HG03139 (cell line): Measurements from ENCODE around the gene VAV3.
"Not testable (repeated sequence)": the region's sequence is repeated elsewhere in the genome, so short reads cannot be mapped to it uniquely, and the experiment has no call there.

Experiments
- ATAC-seq: cut with Tn5 transposase; IDR thresholded peaks from one replicate; pipeline ENCODE4 v1.9.1; 2021; ENCODE audit not compliant: unreplicated experiment

Gene VAV3

DNA sequence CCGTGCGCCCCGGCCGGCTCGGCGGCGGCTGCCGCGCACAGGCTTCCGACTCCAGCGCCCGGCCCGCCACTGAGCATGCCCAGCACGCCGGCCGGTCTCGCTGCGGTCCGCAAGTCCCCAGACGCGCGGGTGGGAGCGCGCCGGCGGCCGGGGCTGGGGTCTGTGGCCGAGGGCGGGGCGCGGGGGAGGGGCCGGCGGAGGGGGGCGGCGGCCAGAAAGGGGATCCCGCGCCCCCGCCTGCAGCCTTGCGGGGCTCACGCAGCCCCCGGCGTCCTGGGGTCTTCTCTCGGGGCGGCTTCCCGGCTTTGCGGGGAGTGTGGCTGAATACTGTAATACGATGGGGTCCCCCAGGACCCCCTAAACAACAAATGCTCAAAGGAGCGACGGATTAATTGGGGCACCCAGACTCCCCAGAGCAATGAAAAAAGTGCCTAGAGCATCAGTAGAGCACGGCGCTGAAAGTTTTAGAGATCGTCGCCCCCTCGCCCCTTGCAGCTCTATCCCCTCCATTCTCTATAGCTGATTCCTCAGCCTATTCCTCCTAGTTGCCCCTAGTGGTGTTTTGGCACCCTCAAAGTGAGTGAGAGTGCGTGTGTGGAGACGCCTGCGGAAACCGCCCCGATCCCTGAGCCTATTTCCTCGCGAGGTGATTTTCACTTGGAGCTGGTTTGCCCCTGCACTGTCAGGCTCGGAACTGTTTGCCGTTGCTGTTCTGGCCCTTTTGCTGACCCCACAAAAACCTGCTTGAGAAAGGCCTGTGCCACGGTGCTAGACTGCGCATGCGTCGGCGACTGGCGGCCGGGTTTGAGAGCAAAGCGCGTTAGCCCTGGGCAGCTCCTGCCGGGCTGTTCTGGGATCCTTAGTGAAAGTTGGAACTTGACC, at the start of gene VAV3:
TSS of gene VAV3 (minus strand) at position 71 of the 882 bp plus-strand sequence. CDS start 311 bp downstream, outside the sequence.
- no peak for ATAC-seq

GRCh38 chr1:108012553-108012952, 47.6 kb upstream of the VAV3 start:
- no peak for ATAC-seq

DNA sequence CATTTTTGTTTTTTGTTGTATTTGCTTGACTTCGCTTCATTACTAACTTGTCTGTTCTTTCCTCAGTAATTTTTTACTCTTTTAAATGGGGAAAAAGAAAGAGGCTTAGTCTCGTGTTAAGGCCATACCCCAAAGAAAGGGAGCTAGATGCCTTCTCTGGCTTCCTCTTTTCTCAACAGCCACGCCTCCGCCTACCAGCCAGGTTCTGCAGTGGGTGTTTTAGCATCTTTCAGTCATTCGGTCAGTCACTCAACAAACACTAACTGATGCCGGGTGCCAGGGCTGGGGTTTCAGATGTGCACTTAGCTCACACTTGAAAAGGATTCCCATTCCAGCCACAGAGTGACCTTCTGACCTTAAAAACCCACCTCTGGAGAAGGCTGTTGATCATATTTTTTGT, 46.3 kb upstream of the VAV3 start:
- ATAC-seq: no peak

DNA sequence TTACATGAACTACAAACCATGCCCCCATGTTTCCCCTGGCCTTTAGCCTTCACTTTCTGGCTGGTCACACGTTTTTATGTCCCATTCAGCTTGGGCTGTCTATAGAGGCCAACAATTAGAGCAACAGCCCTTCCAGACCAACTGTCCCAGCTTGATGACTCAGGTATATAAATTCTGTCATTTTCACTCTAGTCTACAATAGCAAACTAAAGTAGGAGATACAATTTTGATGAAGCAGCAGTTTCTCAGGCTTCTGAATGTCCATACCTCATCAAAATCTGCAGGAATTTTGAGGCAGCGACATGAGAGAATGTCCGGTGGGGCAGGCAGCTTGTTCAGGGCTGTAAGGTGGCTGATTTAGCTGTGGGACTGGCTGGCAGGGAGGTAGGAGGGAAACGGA, 45.6 kb upstream of the VAV3 start:
- ATAC-seq: no peak

GRCh38 chr1:108009603-108010195, 44.7 kb upstream of the VAV3 start:
- ATAC-seq: no peak

GRCh38 chr1:108007531-108007930, 42.6 kb upstream of the VAV3 start:
- ATAC-seq: no peak

DNA sequence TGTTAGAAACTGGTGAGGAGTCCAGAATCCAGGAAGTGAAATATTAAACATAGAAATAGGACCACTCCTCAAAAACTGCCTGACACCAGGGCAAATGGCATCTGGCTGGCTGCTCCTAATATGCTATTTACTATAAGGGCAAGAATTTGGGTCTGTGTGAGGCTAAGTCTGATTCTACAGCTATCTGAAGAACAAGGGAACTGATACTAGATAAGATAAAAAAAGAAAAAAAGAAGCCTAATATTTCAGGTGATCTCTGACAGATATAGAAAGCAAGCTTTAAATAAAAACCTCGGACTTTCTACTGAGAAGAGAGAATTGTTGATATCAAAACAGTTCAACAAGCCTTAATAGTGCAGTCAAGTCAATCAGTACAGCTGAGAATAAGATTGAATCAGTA, 42.1 kb upstream of the VAV3 start:
- ATAC-seq: no peak

- ATAC-seq: not testable (repeated sequence)
These were observed 39.9 kb upstream of the VAV3 start for GRCh38 chr1:108004919-108005318.

DNA sequence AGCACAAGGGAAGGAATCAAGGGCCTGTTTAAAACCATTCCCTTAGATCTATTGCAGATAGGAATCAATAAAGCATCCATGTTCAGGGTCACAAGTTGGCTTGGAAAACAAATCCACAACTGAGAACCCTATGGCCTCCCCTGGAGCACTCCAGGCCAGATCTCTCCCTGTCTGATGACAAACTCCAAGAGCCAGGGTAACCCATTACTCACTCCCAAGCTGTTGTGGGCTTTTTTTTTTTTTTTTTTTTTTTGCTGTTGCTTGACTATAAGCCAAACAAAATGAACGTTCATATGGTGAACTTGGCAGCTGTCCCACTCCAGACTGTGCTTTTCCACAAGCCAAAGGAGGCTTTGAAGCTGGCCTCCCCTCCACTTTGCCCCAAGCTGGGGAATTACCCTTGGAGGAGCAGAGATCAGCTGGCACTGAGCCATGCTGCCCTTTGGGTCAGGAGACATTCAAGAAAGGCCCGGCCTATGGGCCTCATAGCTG, 35.7 kb upstream of the VAV3 start:
- no peak for ATAC-seq

DNA sequence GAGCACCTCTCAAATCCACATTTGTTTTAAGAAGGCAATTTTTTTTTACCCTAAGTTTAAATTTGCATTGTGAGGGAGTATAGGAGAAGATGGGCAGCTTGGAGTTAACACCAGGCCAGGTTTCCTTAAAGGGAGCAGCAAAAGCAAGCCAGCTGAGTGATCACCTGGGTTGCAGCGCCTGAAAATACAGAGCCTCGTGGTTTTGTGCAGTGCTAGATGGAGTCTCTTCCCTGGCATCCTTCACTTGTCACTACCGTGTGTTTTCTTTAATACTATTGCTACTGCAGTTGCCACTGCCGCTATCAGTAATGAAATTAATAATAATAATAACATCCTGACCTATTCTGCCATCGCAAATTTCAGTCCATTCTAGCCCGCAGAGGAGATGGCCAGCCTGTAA, 35.2 kb upstream of the VAV3 start:
- ATAC-seq: no peak

GRCh38 chr1:107997866-107998265, 32.9 kb upstream of the VAV3 start:
- no peak for ATAC-seq

GRCh38 chr1:107993920-107994319, 28.9 kb upstream of the VAV3 start:
- ATAC-seq: no peak

DNA sequence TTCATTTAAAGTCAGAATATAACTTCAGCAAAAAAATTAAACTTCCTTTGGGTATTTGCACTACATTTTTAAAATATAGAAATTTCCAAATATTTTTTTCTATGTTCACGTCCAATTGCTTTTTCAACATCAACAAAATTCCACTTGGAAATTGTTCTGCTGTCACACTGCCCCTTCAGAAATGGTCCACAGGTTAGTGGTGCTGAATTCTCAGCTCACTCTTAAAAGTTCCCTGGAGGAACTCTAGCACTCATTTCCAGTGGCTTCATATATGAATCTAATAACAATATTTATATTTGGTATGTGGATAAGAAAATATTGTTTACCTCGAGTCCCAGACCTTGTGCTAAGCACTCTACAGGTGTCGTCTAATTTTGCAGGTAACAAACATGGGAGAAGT, 27.4 kb upstream of the VAV3 start:
- ATAC-seq: no peak

GRCh38 chr1:107991371-107992066, 26.5 kb upstream of the VAV3 start:
- ATAC-seq: no peak

GRCh38 chr1:107990606-107991005, 25.6 kb upstream of the VAV3 start:
- no peak for ATAC-seq

GRCh38 chr1:107981277-107981676, 16.3 kb upstream of the VAV3 start:
- no peak for ATAC-seq

GRCh38 chr1:107979926-107980325, 14.9 kb upstream of the VAV3 start:
- ATAC-seq: no peak

- no peak for ATAC-seq
These were observed 14.1 kb upstream of the VAV3 start for GRCh38 chr1:107979088-107979487.

- no peak for ATAC-seq
These were observed 11.9 kb upstream of the VAV3 start for GRCh38 chr1:107976836-107977235.

DNA sequence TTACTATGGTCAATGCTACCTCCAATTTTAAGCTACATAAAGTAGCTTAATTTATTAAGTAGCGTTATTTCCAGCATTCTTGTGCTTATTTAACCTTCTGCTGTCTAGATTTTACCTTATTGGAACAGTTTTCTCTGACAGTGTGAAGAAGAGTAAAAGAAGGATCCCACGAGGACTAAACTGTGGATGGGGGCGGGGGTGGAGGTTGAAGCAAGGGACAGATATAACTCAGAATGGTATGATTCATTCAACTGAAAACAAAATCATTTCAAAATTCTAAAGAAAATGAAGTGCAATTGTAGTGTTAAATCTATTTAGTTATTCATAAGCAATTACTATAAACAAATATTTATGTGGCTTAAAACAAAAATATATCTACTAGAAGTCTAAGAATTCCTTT, 11.5 kb upstream of the VAV3 start:
- ATAC-seq: no peak

DNA sequence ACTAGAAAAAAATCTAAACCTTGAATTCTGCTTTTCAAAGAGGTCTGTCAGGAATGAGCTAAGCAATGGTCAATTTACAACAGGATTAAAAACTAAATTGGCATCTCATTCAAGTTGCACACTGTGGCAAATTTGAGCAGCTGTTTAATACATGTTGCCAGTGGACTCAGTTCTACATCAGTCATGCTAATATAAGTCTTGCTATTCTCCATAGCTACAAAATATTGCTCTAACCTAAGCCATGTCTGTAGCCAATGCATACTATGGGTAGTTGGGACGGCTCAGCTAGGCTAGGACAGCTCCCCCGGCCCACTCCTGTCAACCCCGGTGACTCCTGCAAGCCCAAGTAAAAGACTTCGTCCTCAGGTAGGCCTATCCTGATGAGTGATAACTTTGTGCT, 10.9 kb upstream of the VAV3 start:
- no peak for ATAC-seq

DNA sequence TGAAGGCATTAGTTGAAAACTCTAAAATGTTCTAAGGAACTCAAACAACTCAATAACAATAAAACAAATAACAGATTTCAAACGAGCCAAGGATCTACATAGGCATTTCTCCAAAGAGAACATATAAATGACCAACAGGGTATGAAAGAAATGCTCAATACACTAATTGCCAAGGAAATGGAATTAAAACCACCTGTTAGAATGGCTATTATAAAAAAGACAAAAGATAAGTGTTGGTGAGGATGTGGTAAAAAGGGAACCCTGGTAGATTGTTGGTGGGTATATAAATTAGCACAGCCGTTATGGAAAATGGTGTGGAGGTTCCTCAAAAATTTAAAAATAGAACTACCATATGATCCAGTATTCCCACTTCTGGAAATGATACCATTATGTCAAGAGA, 9.1 kb upstream of the VAV3 start:
- ATAC-seq: no peak
